Muscle of arm (tissue), 12 donors: ENCODE measurements around the gene FLNB. TPM values are rescaled to one million over a fixed set of nuclear protein-coding genes. Genes with fewer than 3 reads are reported as not detected.
"Not testable (repeated sequence)": the region's sequence is repeated elsewhere in the genome, so short reads cannot be mapped to it uniquely, and the experiment has no call there.

Experiments
- DNase-seq: peaks from one replicate; pipeline ENCODE4 v3.0.0-alpha.2; 2013
- polyA plus RNA-seq, 12 donors: library from polyadenylated mRNA; unstranded; fragments of 120-200 nt; gene quantifications; one replicate each; pipeline ENCODE4 v1.2.1, GENCODE V29; 2013; ENCODE audit not compliant: insufficient read length in 12 of 12

FLNB gene
- polyA plus RNA-seq, 12 donors: 44.4 to 120 (median 54.9) TPM; not detected in 1

DNA sequence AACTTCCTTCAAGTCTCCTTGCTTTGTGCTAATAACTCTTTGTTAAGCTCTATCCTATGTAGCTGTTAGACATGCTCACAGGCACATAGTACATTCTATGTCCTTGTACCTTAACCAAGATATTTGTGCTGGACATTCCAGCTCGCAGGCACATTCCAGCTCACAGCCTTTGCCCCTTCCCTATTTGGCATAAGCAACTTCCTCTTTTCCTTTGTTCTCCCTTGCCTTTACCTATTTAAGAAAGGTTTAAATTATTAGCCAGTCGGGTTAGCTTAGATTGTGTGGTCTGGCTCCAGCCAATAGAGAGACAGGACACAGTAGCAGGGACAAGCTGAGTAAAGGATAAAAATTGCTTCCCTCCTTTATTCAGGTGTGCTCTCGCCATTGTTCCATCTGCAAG lies 193.2 kb downstream of the FLNB start:
- DNase-seq: not testable (repeated sequence)

DNA sequence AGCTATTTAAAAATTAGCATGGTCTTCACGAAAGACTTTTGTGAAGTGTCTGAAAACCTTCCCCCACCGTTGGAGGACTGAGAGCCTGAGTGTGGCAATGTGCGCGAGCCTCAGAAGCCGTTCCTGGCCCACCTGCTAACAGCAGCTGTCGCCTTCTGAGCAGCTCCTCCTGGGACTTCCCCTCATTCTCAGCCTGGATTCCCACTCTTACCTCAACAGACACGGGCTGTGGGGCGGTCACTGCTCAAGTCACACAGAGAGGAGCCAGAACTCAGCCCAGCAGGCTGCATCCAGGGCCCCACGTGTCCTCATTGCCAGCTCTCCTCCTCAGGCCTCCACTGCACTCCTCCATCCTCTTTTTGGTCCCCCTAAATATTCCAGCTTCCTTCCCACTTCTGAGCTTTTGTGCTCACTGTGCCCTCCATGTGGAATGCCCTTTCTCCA lies 194.7 kb downstream of the FLNB start:
- DNase-seq: no peak

DNA sequence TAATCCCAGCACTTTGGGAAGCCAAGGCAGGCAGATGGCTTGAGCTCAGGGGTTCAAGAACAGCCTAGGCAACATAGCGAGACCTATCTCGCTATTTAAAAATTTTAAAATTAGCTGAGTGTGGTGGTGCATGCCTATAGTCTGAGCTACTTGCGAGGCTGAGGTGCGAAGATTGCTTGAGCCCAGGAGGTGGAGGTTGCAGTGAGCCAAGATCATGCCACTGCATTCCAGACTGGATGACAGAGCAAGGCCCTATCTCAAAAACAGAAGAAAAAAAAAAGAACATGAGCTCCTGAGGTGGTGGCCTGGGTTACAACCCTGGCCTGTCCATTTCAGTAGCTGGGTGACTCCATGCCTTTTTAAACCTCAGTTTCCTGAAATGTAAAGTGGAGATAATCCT lies 195.3 kb downstream of the FLNB start:
- DNase-seq: no peak

DNA sequence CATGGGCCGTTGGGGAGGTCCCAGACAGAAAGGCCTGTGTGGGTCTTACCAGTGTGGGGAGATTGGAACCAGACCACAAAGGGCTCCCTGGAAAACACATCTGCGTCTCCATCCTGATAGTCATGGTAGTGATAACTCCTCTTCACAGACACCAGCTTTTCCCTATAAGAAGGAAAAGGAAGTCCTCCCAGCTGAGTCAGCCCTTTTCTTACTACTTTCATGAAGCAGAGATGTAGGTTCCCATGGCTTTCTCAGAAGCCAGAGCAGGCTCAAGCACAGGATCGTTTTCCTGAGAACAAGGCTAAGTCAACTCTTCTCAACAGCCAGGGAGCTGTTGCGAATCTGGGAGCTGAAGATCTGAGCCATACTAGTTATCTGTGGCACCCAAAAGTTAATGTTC lies 196.5 kb downstream of the FLNB start:
- DNase-seq: no peak

DNA sequence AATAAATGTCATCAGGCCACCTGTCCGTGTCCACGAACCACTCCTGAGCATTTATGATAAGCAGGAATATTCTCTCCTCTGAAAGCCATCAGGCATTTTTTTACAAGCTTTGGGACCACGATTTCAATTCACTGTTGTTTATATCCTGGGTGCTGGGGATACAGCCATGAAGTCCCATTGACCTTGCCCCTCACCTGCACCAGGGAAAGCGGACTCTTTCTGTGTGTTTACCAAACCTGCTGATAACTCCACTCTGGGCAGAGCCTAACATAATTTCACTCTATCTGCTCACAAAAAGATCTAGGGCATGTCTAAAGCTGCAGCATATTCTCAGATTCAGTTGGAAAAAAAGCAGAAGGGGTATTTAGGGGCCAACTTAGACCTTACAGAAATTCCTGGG lies 197.8 kb downstream of the FLNB start:
- DNase-seq: no peak

DNA sequence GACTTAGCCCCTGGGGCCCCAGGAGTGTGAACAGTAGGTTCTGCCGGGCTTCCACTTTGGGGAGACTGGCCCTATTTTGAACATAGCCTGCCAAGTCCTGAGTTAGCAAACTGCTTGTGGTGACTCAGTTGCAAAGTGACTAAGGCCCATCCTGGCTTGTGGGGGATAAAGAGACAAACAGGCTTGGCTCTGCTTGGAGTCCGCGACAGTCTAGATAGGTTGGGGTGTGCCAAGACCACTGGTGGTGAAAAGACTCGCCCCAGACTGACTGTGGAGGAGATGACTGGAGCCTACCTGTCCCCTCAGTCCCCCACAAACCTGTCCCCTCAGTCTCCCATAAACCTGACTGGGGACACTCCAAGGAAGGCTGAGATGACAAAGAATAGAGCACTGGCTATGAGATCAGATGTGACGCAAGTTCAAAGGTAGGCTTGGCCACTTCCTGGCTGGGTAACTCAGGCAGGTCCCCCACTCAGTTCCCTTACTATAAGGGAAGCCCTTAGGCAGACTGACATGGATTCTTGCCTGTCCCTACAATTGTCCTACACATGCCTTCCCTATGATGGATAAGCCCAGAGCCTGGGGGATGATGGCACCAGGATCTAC lies 198.3 kb downstream of the FLNB start:
- no peak for DNase-seq

DNA sequence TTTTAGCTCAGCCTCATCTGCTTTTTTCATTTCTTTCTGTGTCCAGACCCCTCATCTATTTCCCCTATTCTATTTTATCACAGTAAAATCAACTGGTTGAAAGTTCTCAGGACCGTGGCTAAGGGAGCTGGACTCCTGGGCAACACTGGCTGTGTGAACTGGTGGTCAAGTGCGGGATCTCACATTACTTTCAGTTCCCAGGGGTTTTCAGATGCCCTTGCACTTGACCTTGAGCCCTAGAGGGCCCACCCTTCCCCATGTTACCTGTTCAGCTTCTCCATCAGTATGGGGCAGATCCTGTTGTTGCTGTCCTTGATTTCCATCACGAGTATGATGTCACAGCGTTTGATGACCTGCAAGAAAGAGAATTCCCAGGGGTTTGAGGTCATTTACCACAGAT lies 199.7 kb downstream of the FLNB start:
- DNase-seq: no peak

DNA sequence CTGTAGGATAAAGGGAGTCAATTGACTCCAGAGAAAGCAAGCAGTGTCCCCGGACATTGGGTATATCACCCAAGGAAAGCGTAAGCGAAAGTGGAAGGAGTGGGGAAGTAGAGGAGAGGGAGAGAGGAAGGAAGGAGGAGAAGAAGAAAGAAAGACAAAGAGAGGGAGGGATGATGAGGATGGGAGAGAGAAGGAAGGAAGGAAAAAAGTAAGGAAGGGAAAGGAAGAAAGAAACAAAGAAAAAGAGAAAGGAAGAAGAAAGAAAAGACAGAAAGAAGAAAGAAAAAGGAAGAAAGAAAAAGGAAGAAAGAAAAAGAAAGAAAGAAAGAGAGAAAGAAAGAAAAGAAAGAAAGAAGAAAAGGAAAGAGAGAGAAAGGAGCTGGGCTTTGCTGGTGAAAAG lies 201.7 kb downstream of the FLNB start:
- DNase-seq: no peak

DNA sequence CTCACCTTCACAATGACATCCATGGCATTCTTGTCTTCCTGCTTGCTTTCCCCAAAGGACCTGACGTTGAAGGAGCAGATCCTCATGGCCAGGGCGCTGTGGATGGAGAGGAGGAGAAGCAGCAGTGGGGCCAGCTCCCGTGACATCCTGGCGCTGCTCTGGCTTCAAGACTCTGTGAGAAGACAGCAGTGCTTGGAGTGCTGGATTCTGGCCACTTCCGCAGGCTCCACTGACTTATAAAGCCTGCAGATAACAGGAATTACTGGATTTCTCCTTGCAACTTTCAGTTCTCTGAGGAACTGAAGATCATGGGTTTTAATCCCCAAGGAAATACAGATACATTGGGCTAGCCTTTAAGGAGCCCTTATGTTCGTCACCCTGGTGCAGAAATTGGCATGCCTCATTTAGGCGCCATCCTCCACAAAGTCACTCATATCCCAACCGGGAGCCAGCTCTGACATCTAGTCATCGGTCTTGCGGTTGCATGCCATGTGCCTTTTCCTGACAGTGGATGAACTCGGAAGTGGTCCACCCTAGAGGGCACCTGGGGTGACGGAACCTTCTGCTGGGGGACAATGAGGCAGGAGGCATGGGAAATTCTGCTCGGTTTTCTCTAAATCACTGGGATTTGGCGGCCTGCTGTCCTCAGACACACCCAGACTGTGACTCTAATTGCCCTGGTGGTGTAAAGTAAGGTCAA lies 202.7 kb downstream of the FLNB start, which contains the start of gene DNASE1L3:
DNASE1L3 (minus strand) TSS at position 212 of the 700 bp plus-strand sequence; CDS start at position 146, 66 bp downstream.
- DNase-seq: no peak

DNA sequence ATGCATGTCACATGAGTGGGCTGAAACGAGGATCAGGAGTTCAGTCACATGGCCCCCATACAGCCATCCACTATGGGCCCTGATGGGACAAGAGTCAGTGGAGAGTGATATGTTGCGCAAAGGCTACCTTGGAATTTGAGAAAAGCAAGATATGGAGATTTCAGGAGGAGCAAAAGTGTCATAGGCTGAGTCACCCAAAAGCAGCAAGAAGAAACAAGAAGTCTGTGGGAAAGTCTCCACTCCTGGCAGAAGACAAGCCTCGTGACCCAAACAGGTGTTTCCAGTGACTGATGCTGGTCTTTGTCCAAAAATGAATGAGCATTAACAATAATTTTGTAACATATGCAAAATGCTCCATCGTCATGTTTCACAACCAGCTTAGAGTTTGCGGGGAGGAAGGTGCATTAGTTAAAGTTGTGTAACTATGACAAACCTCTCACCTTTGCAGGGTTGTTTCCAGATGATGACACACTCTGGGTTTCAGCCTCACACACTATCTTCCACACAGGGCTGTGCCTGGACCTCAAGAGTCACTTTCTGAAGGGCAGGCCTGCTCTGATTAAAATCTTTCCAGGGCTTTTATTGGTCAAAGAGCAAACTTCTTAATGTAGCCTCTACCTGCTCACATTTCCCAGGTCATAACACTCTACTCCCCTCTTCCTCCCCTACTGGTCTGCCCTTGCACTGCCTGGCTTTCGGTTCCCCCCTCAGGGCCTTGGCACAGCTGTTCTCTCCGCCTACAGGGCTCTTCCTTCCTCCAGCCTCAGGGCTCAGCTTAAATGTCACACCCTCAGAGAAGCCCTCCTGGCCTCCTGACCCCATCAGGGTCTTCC lies 206.5 kb downstream of the FLNB start:
- no peak for DNase-seq

DNA sequence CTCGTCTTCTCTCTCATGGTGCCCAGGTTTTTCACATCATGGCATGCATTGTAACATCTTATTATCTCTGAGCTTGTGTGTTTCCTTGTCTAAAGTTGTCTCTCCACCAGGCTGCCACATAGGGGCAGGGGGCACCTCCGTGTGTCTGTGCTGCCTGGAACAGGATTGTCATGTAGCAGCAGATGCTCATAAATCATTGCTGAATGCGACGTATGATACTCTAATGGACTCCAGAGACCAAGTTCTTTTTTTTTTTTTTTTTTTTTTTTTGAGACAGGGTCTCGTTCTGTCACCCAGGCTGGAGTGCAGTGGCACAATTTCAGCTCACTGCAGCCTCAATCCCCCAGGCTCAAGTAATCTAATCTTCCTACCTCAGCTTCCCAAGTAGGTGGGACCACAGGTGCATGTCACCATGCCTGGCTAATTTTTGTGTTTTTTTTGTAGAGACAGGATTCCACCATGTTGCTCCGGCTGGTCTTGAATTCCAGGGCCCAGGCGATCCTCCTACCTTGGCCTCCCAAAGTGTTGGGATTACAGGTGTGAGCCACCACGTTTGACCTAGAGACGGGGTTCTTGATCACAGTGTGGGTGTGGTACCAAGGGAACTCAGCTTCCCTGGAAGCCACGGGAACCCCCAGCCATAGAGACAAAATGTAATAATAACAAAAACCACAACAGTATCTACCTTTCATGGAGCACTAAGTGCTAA lies 207.2 kb downstream of the FLNB start:
- no peak for DNase-seq

DNA sequence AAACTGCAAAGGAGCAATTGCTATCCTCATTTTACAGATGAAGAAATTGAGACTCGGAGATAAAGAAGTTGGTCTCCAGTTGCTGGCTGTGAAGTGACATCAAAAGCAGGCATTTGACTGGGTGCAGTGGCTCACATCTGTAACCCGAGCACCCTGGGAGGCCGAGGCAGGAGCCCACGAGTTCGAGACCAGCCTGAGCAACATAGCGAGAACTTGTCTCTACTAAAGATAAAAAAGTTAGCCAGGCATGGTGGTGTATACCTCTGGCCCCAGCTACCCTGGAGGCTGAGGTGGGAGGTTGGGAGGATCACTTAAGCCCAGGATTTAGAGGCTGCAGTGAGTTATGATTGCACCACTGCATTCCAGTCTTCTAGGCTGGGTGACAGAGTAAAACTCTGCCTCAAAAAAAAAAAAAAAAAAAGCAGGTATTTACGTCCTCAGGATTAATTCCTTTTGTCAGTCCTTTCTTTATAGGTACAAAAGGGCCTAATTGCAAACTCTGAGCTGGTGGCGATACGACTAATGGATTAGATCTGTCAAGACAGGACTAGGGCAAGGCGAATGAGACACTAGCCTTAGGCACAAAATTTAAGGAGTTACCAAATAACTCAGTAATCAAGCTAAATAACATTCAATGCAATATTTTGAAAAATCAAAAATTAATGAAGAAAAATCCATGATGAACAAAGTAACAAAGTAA lies 208.4 kb downstream of the FLNB start:
- DNase-seq: no peak

DNA sequence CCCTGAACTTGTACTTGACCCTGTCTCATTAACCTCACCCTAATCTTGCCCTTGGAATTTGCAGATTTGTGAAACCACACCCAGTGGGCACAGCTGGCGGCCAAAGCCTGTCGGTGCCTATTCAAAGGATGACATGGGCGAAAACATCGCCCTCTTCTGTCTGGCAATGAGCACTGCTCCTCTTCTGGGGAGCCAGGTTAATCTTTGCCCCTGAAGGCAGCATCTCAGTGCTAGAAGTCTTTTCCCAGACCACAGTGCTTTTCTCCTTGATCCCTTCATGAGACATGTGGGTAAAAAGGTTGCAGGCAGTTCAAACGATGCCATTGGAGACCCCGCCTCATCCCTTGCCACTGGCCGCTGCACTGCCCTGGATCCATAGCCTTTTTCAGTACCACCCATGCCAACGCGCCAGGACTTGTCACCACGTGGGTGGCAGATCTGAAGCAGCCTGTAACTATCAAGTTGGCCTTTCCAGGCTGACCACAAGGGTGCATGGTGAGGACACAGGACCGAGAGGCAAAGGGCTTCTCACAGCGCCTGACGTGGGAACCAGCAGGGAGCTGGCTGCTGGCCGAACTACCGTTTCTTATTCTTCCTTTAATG lies 209.1 kb downstream of the FLNB start:
- DNase-seq: peak; percentile 38

DNA sequence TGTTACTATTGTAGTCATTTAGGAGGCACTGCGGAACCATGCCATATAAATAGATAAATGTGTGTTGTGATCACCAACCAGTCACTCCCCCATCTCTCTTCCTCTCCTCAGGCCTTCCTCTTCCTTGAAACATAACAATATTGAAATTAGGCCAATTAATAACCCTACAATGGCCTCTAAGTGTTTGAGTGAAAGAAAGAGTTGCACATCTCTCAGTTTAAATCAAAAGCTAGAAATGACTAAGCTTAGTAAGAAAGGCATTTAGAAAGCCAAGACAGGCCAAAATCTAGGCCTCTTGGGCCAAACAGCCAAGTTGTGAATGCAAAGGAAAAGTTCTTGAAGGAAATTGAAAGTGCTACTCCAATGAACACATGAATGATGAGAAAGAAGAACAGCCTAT lies 210.7 kb downstream of the FLNB start:
- no peak for DNase-seq

Other genes starting within 250 kb of the FLNB start
- 1 to 10 TPM in 4 of 12 donors, under 1 TPM in 6, not detected in 2; 0.15 to 5.9 (median 0.89) TPM for gene DNASE1L3, start 202.6 kb downstream of the FLNB start, polyA plus RNA-seq
- gene ABHD6, start 229.4 kb downstream of the FLNB start, polyA plus RNA-seq: 1 to 10 TPM in 10 of 12 donors, not detected in 2; 3.2 to 7.5 (median 5.1) TPM